Measurements from ENCODE around the gene ABLIM1. TPM values are rescaled to one million over a fixed set of nuclear protein-coding genes. Genes with fewer than 3 reads are reported as not detected.

Gene ABLIM1
- total RNA-seq, 1 experiment from 2014 or later = 62.1 TPM

GRCh38 chr10:114486938-114487814, 170.9 kb downstream of the ABLIM1 start:
- Mint-ChIP-seq H3K9me3 (peaks cover 7% of the 10 kb centered on the region), H3K4me1 (peaks cover 39% of the 10 kb centered on the region), H3K36me3 (peaks cover 22% of the 10 kb centered on the region), H3K4me3 (no peak overlapping the region), H3K27me3 (ENCODE audit: low read depth) (no peaks in the 10 kb centered on the region; the same call in 1 of the 2 replicates), H3K27ac (peak overlapping the region; percentile 79; the same call in 1 of the 2 replicates)
- CTCF ChIA-PET = interaction anchor here (0.6 to 4.4 kb wide), 7 partner anchors 10 to 584 kb away, joined by 3 to 19 read pairs (median 3); no protein-coding TSS in a partner anchor
- ATAC-seq (no peak), DNase-seq (ENCODE audit: low spot score) (no peak)
- TF ChIP-seq RORB (CRISPR knock-in tag; IDR thresholded peaks at IDR 0.05) (no peak), FOXJ3 (CRISPR knock-in tag; IDR thresholded peaks at IDR 0.05; ENCODE audit: borderline replicate concordance) (no peak), ZNF423 (CRISPR knock-in tag; IDR thresholded peaks at IDR 0.05) (no peak), GABPB1 (CRISPR knock-in tag; IDR thresholded peaks at IDR 0.05) (no peak), ZNF396 (CRISPR knock-in tag; IDR thresholded peaks at IDR 0.05; ENCODE audit: borderline replicate concordance) (no peak), CBFB (CRISPR knock-in tag; IDR thresholded peaks at IDR 0.05; ENCODE audit: low read depth) (no peak), ZBTB21 (CRISPR knock-in tag; IDR thresholded peaks at IDR 0.05; ENCODE audit: borderline replicate concordance) (no peak), ZNF138 (CRISPR knock-in tag; conservative IDR thresholded peaks at IDR 0.05) (no peak), E2F4 (CRISPR knock-in tag; IDR thresholded peaks at IDR 0.05; ENCODE audit: borderline replicate concordance, low read depth) (no peak), JUN (CRISPR knock-in tag; IDR thresholded peaks at IDR 0.05) (no peak), ATF3 (CRISPR knock-in tag; conservative IDR thresholded peaks at IDR 0.05) (no peak), ZBTB43 (CRISPR knock-in tag; IDR thresholded peaks at IDR 0.05) (no peak), NFYB (CRISPR knock-in tag; conservative IDR thresholded peaks at IDR 0.05; ENCODE audit: low read depth) (no peak), TEAD1 (CRISPR knock-in tag; IDR thresholded peaks at IDR 0.05) (no peak), PREB (CRISPR knock-in tag; IDR thresholded peaks at IDR 0.05; ENCODE audit: borderline replicate concordance) (no peak)
- POLR2A ChIA-PET = no interaction called here

GRCh38 chr10:114485696-114486400, 172.2 kb downstream of the ABLIM1 start:
- Mint-ChIP-seq H3K4me3 (no peak overlapping the region), H3K9me3 (peaks cover 7% of the 10 kb centered on the region), H3K27ac (no peak overlapping the region), H3K4me1 (peaks cover 30% of the 10 kb centered on the region), H3K36me3 (peaks cover 25% of the 10 kb centered on the region), H3K27me3 (ENCODE audit: low read depth) (no peaks in the 10 kb centered on the region; the same call in 1 of the 2 replicates)
- ChIA-PET POLR2A (no interaction called here), CTCF (interaction anchor here (0.7 to 4.4 kb wide), 3 partner anchors 14 to 181 kb away, joined by 3 to 19 read pairs (median 6); no protein-coding TSS in a partner anchor)
- ATAC-seq (no peak), DNase-seq (ENCODE audit: low spot score) (no peak)
- TF ChIP-seq ZNF138 (CRISPR knock-in tag; conservative IDR thresholded peaks at IDR 0.05) (no peak), CREM (CRISPR knock-in tag; IDR thresholded peaks at IDR 0.05) (no peak), PRDM15 (CRISPR knock-in tag; IDR thresholded peaks at IDR 0.05) (no peak), AR (CRISPR knock-in tag; IDR thresholded peaks at IDR 0.05) (no peak), STAT6 (CRISPR knock-in tag; conservative IDR thresholded peaks at IDR 0.05; ENCODE audit: low read depth) (no peak), NFYB (CRISPR knock-in tag; conservative IDR thresholded peaks at IDR 0.05; ENCODE audit: low read depth) (no peak)
